ENCODE data around the gene LNP1.
A peak's percentile ranks its signal among the peaks of the same experiment; 100 is the strongest.
"Not testable (repeated sequence)": the region's sequence is repeated elsewhere in the genome, so short reads cannot be mapped to it uniquely, and the experiment has no call there.

The LNP1 gene

GRCh38 chr3:100437721-100438622, 36.6 kb downstream of the LNP1 start:
- DNase-seq = no peak

- no peak for DNase-seq
Observed at GRCh38 chr3:100438623-100438974, 37.3 kb downstream of the LNP1 start.

GRCh38 chr3:100440895-100441294, 39.6 kb downstream of the LNP1 start:
- DNase-seq = no peak

GRCh38 chr3:100443690-100444089, 42.4 kb downstream of the LNP1 start:
- DNase-seq = no peak

- DNase-seq = not testable (repeated sequence)
Observed at GRCh38 chr3:100447067-100447466, 45.7 kb downstream of the LNP1 start.

GRCh38 chr3:100448079-100448478, 46.7 kb downstream of the LNP1 start:
- no peak for DNase-seq

GRCh38 chr3:100449214-100449613, 47.9 kb downstream of the LNP1 start:
- DNase-seq = no peak

- DNase-seq = no peak
Observed at GRCh38 chr3:100454677-100455076, 53.3 kb downstream of the LNP1 start.

- no peak for DNase-seq
Observed at GRCh38 chr3:100455841-100456550, 54.7 kb downstream of the LNP1 start.

GRCh38 chr3:100456745-100457144, 55.4 kb downstream of the LNP1 start:
- DNase-seq = no peak

- no peak for DNase-seq
Observed at GRCh38 chr3:100457811-100458210, 56.5 kb downstream of the LNP1 start.

GRCh38 chr3:100458814-100459213, 57.5 kb downstream of the LNP1 start:
- DNase-seq = no peak

- peak; percentile 60 for DNase-seq
Observed at GRCh38 chr3:100463002-100463401, 61.7 kb downstream of the LNP1 start.

- DNase-seq = no peak
Observed at GRCh38 chr3:100463646-100464155, 62.4 kb downstream of the LNP1 start.

GRCh38 chr3:100465892-100466777, 64.8 kb downstream of the LNP1 start:
- peak; percentile 11 for DNase-seq

- no peak for DNase-seq
Observed at GRCh38 chr3:100467133-100467532, 65.8 kb downstream of the LNP1 start.

GRCh38 chr3:100468676-100469075, 67.3 kb downstream of the LNP1 start:
- DNase-seq = no peak

GRCh38 chr3:100470951-100471350, 69.6 kb downstream of the LNP1 start:
- no peak for DNase-seq

GRCh38 chr3:100471444-100471843, 70.1 kb downstream of the LNP1 start:
- DNase-seq = no peak

GRCh38 chr3:100477851-100478360, 76.6 kb downstream of the LNP1 start:
- DNase-seq = not testable (repeated sequence)

GRCh38 chr3:100478521-100478920, 77.2 kb downstream of the LNP1 start:
- DNase-seq = not testable (repeated sequence)

- DNase-seq = no peak
Observed at GRCh38 chr3:100480081-100480480, 78.7 kb downstream of the LNP1 start.

GRCh38 chr3:100482176-100482575, 80.8 kb downstream of the LNP1 start:
- no peak for DNase-seq

All from activated CD4-positive, alpha-beta T cell treated with anti-CD3 and anti-CD28 coated beads, Interleukin-10, Interleukin-2, amounts not matched to agents 100 ng/mL and 50 ng/mL, durations not matched to agents 16 hours and 8 hours (primary cell).